WTC11 (cell line): Measurements from ENCODE around the gene POFUT2. TPM values are rescaled to one million over a fixed set of nuclear protein-coding genes. Genes with fewer than 3 reads are reported as not detected.

Experiments used
- ATAC-seq: fragments of 200-7000 bp; cut with Tn5 transposase; 2 replicates; pipeline ENCODE4 v1.10.0; 2021; ENCODE audit warnings: mild to moderate bottlenecking, moderate library complexity
- CTCF ChIA-PET: fragments of 300-600 bp; sonication (Branson Sonifier 250); formaldehyde crosslinking; loops from one replicate; lab custom pipeline; 2021; ENCODE audit warnings: antibody characterized with exemption; lab: Charles Lee
- POLR2A ChIA-PET: fragments of 350-600 bp; sonication (Branson Sonifier 250); formaldehyde crosslinking; loops from one replicate; lab custom pipeline; 2021; ENCODE audit warnings: antibody characterized with exemption; lab: Charles Lee
- DNase-seq: peaks from one replicate; pipeline ENCODE4 v3.0.0; 2021; ENCODE audit warnings: low spot score
- H3K27ac Mint-ChIP-seq: 2 replicates; pipeline ENCODE4 v1.8.0; 2021; ENCODE audit warnings: mixed read lengths
- H3K27me3 Mint-ChIP-seq: 2 replicates; pipeline ENCODE4 v1.8.0; 2021; ENCODE audit warnings: low read depth, mild to moderate bottlenecking, moderate library complexity, mixed read lengths
- H3K36me3 Mint-ChIP-seq: 2 replicates; pipeline ENCODE4 v1.8.0; 2021; ENCODE audit warnings: mixed read lengths
- H3K4me1 Mint-ChIP-seq: 2 replicates; pipeline ENCODE4 v1.8.0; 2022; ENCODE audit warnings: mixed read lengths
- H3K4me3 Mint-ChIP-seq: 2 replicates; pipeline ENCODE4 v1.8.0; 2021; ENCODE audit warnings: mild to moderate bottlenecking, moderate library complexity, mixed read lengths
- H3K9me3 Mint-ChIP-seq: 2 replicates; pipeline ENCODE4 v1.8.0; 2021; ENCODE audit warnings: mixed read lengths
- CREB1 ChIP-seq: sonication (generic); formaldehyde crosslinking; IDR thresholded peaks from 2 replicates; pipeline ENCODE4 v1.8.0; 2023; ENCODE audit warnings: mild to moderate bottlenecking, missing genetic modification reagents
- ELF4 ChIP-seq: sonication (generic); formaldehyde crosslinking; IDR thresholded peaks from 2 replicates; pipeline ENCODE4 v1.8.1; 2022; ENCODE audit warnings: low read depth, mild to moderate bottlenecking, moderate library complexity, missing genetic modification reagents
- ESRRA ChIP-seq: sonication (generic); formaldehyde crosslinking; IDR thresholded peaks from 2 replicates; pipeline ENCODE4 v1.8.1; 2022; ENCODE audit warnings: mild to moderate bottlenecking, missing genetic modification reagents, borderline replicate concordance
- FOXK1 ChIP-seq: sonication (generic); formaldehyde crosslinking; IDR thresholded peaks from 2 replicates; pipeline ENCODE4 v1.8.0; 2022; ENCODE audit warnings: mild to moderate bottlenecking, moderate library complexity, missing genetic modification reagents
- FOXP1 ChIP-seq: sonication (generic); formaldehyde crosslinking; IDR thresholded peaks from 2 replicates; pipeline ENCODE4 v1.8.0; 2022; ENCODE audit warnings: missing genetic modification reagents, mild to moderate bottlenecking, moderate library complexity, borderline replicate concordance
- HMGA2 ChIP-seq: fragments of 250-450 bp; sonication (Bioruptor Pico); IDR thresholded peaks from 2 replicates; pipeline ENCODE4 v1.4.0; 2021; ENCODE audit warnings: mild to moderate bottlenecking, moderate library complexity
- NFATC4 ChIP-seq: fragments of 250-450 bp; sonication (Bioruptor Pico); IDR thresholded peaks from 2 replicates; pipeline ENCODE4 v1.9.0; 2021; ENCODE audit warnings: mild to moderate bottlenecking
- NR3C1 ChIP-seq: sonication (generic); formaldehyde crosslinking; conservative IDR thresholded peaks from 2 replicates; pipeline ENCODE4 v1.8.1; 2023; ENCODE audit warnings: low read depth, mild to moderate bottlenecking, missing genetic modification reagents
- total RNA-seq: library from RNA; stranded (reverse); gene quantifications from 3 replicates; pipeline ENCODE4 v1.2.3, GENCODE V29; 2021
- TF ChIP-seq, protein P1 (sequence below): fragments of 250-450 bp; sonication (Bioruptor Pico); conservative IDR thresholded peaks from 2 replicates; pipeline ENCODE4 v1.9.0; 2021; ENCODE audit warnings: mild to moderate bottlenecking
- TF ChIP-seq, protein P2 (sequence below): fragments of 250-450 bp; sonication (Bioruptor Pico); IDR thresholded peaks from 2 replicates; pipeline ENCODE4 v1.9.0; 2021; ENCODE audit warnings: mild to moderate bottlenecking, borderline replicate concordance

The POFUT2 gene
- total RNA-seq, 1 experiment from 2014 or later, result 39.7 TPM

DNA sequence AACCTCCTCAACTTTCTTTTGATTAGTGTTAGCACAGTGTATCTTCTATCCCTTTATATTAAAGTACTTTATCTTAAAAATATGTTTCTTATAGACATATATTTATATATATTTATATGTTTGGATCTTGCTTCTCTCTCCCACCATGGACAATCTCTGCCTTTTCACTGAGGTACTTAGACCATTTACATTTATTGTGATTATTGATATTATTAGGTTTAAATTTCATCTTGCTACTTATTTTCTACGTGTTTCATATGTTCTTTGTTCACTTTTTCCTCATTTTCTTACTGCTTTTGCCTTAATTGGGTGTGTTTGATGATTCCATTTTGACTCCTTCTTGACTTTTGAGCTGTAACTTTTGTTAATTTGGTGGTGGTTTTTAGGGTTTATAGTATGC is 70.7 kb downstream of the POFUT2 start:
- Mint-ChIP-seq H3K9me3 (peaks cover 36% of the 10 kb centered on the region), H3K36me3 (peaks cover 27% of the 10 kb centered on the region), H3K4me1 (peaks cover 10% of the 10 kb centered on the region; the same call in 1 of the 2 replicates), H3K27ac (no peak overlapping the region), H3K4me3 (no peak overlapping the region), H3K27me3 (no peaks in the 10 kb centered on the region)
- ChIA-PET CTCF (no interaction called here), POLR2A (no interaction called here)
- ATAC-seq (no peak), DNase-seq (no peak)
- TF ChIP-seq NFATC4 (no peak), ESRRA (no peak), CREB1 (CRISPR knock-in tag) (no peak), NR3C1 (no peak)
- TF ChIP-seq, protein P1, sequence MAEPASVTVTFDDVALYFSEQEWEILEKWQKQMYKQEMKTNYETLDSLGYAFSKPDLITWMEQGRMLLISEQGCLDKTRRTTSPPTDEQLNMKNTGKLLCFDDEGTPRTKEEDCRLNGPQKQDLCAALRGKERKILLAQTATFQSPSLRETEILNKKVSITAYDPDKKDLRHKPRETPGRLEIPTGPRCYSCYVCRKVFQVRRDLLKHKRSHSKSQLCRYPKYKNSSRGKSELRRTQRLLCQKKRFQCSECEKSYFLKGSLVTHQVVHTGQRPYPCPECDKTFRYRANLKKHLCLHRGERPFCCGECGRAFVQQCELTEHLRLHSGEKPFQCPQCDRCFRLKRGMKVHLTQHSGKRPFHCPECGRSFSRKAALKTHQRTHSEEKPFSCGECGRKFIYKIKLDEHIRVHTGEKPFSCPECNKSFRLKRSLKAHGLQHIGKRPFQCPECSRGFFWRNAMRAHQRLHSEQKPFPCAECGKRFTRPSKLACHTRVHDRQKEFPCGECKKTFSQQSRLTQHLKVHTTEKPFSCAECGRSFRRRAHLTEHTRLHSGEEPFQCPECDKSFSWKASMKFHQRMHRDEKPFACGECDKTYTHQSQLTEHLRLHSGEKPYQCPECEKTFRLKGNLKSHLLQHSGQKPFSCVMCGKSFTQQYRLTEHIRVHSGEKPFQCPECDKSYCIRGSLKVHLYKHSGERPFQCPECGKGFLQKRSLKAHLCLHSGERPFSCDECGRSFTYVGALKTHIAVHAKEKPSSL (CRISPR knock-in tag), result no peak

DNA sequence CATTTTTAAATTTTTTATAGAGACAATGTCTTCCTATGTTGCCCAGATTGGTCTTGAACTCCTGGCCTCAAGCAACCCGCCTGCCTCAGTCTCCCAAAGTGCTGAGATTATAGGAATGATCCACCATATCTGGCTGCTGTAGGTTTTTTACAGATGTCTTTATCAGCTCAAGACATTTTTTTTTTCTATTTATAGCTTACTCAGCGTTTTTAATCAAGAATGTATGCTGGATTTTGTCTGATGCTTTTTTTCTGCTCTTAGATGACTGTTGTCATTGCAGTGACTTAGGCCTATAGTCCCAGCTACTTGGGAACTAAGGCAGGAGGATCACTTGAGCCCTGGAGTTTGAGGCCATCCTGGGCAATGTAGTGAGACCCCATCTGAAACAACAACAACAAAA is 72.5 kb downstream of the POFUT2 start:
- POLR2A ChIA-PET, result no interaction called here
- ATAC-seq, result no peak

More for the DNA sequence above, 72.5 kb downstream of the POFUT2 start:
- no peak overlapping the region for H3K4me3 Mint-ChIP-seq
- DNase-seq, result no peak
- peaks cover 10% of the 10 kb centered on the region; the same call in 1 of the 2 replicates for H3K4me1 Mint-ChIP-seq
- no peak overlapping the region for H3K27ac Mint-ChIP-seq
- no peak for TF ChIP-seq HMGA2 (CRISPR knock-in tag)
- no peak for TF ChIP-seq FOXK1 (CRISPR knock-in tag)
- TF ChIP-seq, protein P2, sequence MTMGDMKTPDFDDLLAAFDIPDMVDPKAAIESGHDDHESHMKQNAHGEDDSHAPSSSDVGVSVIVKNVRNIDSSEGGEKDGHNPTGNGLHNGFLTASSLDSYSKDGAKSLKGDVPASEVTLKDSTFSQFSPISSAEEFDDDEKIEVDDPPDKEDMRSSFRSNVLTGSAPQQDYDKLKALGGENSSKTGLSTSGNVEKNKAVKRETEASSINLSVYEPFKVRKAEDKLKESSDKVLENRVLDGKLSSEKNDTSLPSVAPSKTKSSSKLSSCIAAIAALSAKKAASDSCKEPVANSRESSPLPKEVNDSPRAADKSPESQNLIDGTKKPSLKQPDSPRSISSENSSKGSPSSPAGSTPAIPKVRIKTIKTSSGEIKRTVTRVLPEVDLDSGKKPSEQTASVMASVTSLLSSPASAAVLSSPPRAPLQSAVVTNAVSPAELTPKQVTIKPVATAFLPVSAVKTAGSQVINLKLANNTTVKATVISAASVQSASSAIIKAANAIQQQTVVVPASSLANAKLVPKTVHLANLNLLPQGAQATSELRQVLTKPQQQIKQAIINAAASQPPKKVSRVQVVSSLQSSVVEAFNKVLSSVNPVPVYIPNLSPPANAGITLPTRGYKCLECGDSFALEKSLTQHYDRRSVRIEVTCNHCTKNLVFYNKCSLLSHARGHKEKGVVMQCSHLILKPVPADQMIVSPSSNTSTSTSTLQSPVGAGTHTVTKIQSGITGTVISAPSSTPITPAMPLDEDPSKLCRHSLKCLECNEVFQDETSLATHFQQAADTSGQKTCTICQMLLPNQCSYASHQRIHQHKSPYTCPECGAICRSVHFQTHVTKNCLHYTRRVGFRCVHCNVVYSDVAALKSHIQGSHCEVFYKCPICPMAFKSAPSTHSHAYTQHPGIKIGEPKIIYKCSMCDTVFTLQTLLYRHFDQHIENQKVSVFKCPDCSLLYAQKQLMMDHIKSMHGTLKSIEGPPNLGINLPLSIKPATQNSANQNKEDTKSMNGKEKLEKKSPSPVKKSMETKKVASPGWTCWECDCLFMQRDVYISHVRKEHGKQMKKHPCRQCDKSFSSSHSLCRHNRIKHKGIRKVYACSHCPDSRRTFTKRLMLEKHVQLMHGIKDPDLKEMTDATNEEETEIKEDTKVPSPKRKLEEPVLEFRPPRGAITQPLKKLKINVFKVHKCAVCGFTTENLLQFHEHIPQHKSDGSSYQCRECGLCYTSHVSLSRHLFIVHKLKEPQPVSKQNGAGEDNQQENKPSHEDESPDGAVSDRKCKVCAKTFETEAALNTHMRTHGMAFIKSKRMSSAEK, result no peak
- TF ChIP-seq ESRRA, result no peak
- no peak for TF ChIP-seq ELF4 (CRISPR knock-in tag)
- no peak for TF ChIP-seq FOXP1 (CRISPR knock-in tag)
- CTCF ChIA-PET, result no interaction called here
- H3K27me3 Mint-ChIP-seq, result no peaks in the 10 kb centered on the region
- peaks cover 36% of the 10 kb centered on the region for H3K9me3 Mint-ChIP-seq
- peaks cover 27% of the 10 kb centered on the region for H3K36me3 Mint-ChIP-seq

Other genes starting within 250 kb of the POFUT2 start
- 12.8 to 15.1 TPM (median 14.6 TPM) in 3 replicates for gene ADARB1, start 213.3 kb downstream of the POFUT2 start, total RNA-seq
- 231 to 241 TPM (median 231 TPM) in 3 replicates for gene COL18A1, start 117.3 kb upstream of the POFUT2 start, total RNA-seq